ENCODE results near the gene SMOC2. TPM values are rescaled to one million over a fixed set of nuclear protein-coding genes. Genes with fewer than 3 reads are reported as not detected.

The SMOC2 gene
- total RNA-seq, 1 experiment from 2014 or later = 0.42 TPM

GRCh38 chr6:168494726-168495125 is 53.7 kb downstream of the SMOC2 start (continued):
- TF ChIP-seq CTCF (IDR thresholded peaks at IDR 0.05 in 2 of 3, conservative IDR thresholded peaks at IDR 0.05 in 1 of 3; ENCODE audit: borderline replicate concordance in 1 of 3, insufficient read depth in 1 of 3, low read depth in 2 of 3, low read length in 2 of 3) (no peak), SIN3A (IDR thresholded peaks at IDR 0.05; ENCODE audit: low read depth) (no peak), MAX (IDR thresholded peaks at IDR 0.05) (no peak)

DNA sequence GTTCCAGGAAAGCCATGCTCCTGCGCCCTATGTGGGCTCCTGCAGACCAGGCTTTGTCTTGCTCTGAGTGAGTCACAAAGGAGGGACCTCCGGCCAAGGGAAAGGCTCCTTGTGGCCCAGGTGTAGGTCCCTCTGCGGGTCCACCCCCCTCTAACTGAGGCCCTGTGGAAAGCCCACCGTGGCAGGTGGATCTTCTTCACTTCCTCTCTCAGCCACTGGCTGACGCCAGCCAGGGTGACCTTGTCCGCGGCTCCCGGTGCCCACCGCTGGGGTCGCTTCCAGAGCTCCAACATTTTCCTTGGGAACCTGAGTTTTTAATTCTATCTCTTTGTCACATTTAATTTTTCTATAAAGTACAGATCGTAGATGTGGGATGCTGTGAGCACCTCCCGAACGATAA is 54.1 kb downstream of the SMOC2 start:
- no peak overlapping the region for H3K4me2 ChIP-seq (ENCODE audit: low read length)
- BruUV-seq (replicated peaks) = no TSS peak
- H2AFZ ChIP-seq (ENCODE audit: low read depth, low read length, poor library complexity, severe bottlenecking) = no peak overlapping the region
- CTCF ChIA-PET = no interaction called here
- no peaks in the 10 kb centered on the region for H4K20me1 ChIP-seq (ENCODE audit: insufficient read depth)
- no peaks in the 10 kb centered on the region for H3K36me3 ChIP-seq (ENCODE audit: control insufficient read depth in 1 of 2, insufficient read depth in 2 of 2, low read length in 2 of 2)
- no peak overlapping the region for H3K9ac ChIP-seq (ENCODE audit: low read length)
- intact Hi-C loops (cut with micrococcal nuclease) = no loop called here
- peaks cover 11% of the 10 kb centered on the region; the same call in 1 of the 2 replicates for H3K27me3 ChIP-seq (ENCODE audit: insufficient read depth, low read length)
- RAD21 ChIA-PET (ENCODE audit: low non-redundant PET in 1 of 2, low total read pairs in 2 of 2, uncharacterized antibody in 2 of 2, unreplicated experiment in 2 of 2) = no interaction called here
- TF ChIP-seq, protein P1, sequence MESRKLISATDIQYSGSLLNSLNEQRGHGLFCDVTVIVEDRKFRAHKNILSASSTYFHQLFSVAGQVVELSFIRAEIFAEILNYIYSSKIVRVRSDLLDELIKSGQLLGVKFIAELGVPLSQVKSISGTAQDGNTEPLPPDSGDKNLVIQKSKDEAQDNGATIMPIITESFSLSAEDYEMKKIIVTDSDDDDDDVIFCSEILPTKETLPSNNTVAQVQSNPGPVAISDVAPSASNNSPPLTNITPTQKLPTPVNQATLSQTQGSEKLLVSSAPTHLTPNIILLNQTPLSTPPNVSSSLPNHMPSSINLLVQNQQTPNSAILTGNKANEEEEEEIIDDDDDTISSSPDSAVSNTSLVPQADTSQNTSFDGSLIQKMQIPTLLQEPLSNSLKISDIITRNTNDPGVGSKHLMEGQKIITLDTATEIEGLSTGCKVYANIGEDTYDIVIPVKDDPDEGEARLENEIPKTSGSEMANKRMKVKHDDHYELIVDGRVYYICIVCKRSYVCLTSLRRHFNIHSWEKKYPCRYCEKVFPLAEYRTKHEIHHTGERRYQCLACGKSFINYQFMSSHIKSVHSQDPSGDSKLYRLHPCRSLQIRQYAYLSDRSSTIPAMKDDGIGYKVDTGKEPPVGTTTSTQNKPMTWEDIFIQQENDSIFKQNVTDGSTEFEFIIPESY (IDR thresholded peaks at IDR 0.05; ENCODE audit: extremely low read depth, insufficient replicate concordance, low read length) = no peak
- no peak for TF ChIP-seq FOSL1 (IDR thresholded peaks at IDR 0.05; ENCODE audit: low read depth)
- no peak for TF ChIP-seq REST (IDR thresholded peaks at IDR 0.05; ENCODE audit: low read depth)
- TF ChIP-seq CBX3 (IDR thresholded peaks at IDR 0.05; ENCODE audit: low read depth) = no peak
- H3K9me3 ChIP-seq (ENCODE audit: control insufficient read depth in 1 of 2, insufficient read depth in 1 of 2, low read depth in 1 of 2, low read length in 2 of 2) = no peaks in the 10 kb centered on the region
- H3K79me2 ChIP-seq (ENCODE audit: insufficient read depth, low read length) = no peaks in the 10 kb centered on the region
- no peak; the same call in 1 of the 2 replicates for ATAC-seq
- no peak overlapping the region for H3K27ac ChIP-seq (ENCODE audit: low read depth, low read length)
- H3K4me3 ChIP-seq (replicated peaks in 1 of 2; ENCODE audit: low read depth in 1 of 2, low read length in 2 of 2) = no peak overlapping the region
- no peak for DNase-seq (ENCODE audit: low read depth, low spot score)
- POLR2A ChIA-PET = no interaction called here
- H3K4me1 ChIP-seq (ENCODE audit: control insufficient read depth in 1 of 2, insufficient read depth in 2 of 2, low read length in 2 of 2) = no peaks in the 10 kb centered on the region
- H3K9me2 ChIP-seq (ENCODE audit: insufficient read depth) = no peaks in the 10 kb centered on the region
